ENCODE data around the gene GUCY1A1.

GUCY1A1 gene

GRCh38 chr4:155745984-155746383 is 79.3 kb downstream of the GUCY1A1 start:
- DNase-seq, result no peak

GRCh38 chr4:155748039-155748438 is 81.4 kb downstream of the GUCY1A1 start:
- DNase-seq, result no peak

GRCh38 chr4:155749041-155749440 is 82.4 kb downstream of the GUCY1A1 start:
- DNase-seq, result no peak

GRCh38 chr4:155751569-155751968 is 84.9 kb downstream of the GUCY1A1 start:
- no peak for DNase-seq

- DNase-seq, result no peak
Measured at GRCh38 chr4:155757745-155758265, 91.2 kb downstream of the GUCY1A1 start.

- peak; percentile 37 for DNase-seq
Measured at GRCh38 chr4:155758481-155759371, 92.1 kb downstream of the GUCY1A1 start, which contains the start of gene GUCY1B1. TSS of gene GUCY1B1 (plus strand) at chr4:155759021. CDS start at chr4:155759141, 120 bp downstream.

GRCh38 chr4:155759372-155760252 is 93.0 kb downstream of the GUCY1A1 start:
- no peak for DNase-seq

GRCh38 chr4:155761047-155761446 is 94.4 kb downstream of the GUCY1A1 start:
- DNase-seq, result no peak

GRCh38 chr4:155761916-155762315 is 95.3 kb downstream of the GUCY1A1 start:
- no peak for DNase-seq

- DNase-seq, result no peak
Measured at GRCh38 chr4:155762334-155762733, 95.7 kb downstream of the GUCY1A1 start.

GRCh38 chr4:155763551-155763950 is 96.9 kb downstream of the GUCY1A1 start:
- no peak for DNase-seq

- no peak for DNase-seq
Measured at GRCh38 chr4:155765149-155765548, 98.5 kb downstream of the GUCY1A1 start.

- DNase-seq, result no peak
Measured at GRCh38 chr4:155766622-155767021, 100.0 kb downstream of the GUCY1A1 start.

- no peak for DNase-seq
Measured at GRCh38 chr4:155768370-155768769, 101.7 kb downstream of the GUCY1A1 start.

- no peak for DNase-seq
Measured at GRCh38 chr4:155769090-155769489, 102.4 kb downstream of the GUCY1A1 start.

GRCh38 chr4:155772459-155773195 is 106.0 kb downstream of the GUCY1A1 start:
- no peak for DNase-seq

- DNase-seq, result no peak
Measured at GRCh38 chr4:155773196-155773800, 106.7 kb downstream of the GUCY1A1 start.

GRCh38 chr4:155774033-155774432 is 107.4 kb downstream of the GUCY1A1 start:
- DNase-seq, result no peak

- DNase-seq, result no peak
Measured at GRCh38 chr4:155777971-155778735, 111.5 kb downstream of the GUCY1A1 start.

- DNase-seq, result no peak
Measured at GRCh38 chr4:155780775-155781174, 114.1 kb downstream of the GUCY1A1 start.

GRCh38 chr4:155781249-155781831 is 114.7 kb downstream of the GUCY1A1 start:
- DNase-seq, result no peak

Data from activated T-cell treated with anti-CD3 and anti-CD28 coated beads for 4 hours (primary cell).